Measurements from ENCODE around the gene HERPUD1. TPM values are rescaled to one million over a fixed set of nuclear protein-coding genes. Genes with fewer than 3 reads are reported as not detected.

The HERPUD1 gene
- total RNA-seq, 1 donor from 2014 or later, result 87.4 TPM

GRCh38 chr16:56910112-56910511, 21.8 kb upstream of the HERPUD1 start:
- no peak for DNase-seq (ENCODE audit: low spot score)
- intact Hi-C loops (cut with DNase I), result no loop called here

DNA sequence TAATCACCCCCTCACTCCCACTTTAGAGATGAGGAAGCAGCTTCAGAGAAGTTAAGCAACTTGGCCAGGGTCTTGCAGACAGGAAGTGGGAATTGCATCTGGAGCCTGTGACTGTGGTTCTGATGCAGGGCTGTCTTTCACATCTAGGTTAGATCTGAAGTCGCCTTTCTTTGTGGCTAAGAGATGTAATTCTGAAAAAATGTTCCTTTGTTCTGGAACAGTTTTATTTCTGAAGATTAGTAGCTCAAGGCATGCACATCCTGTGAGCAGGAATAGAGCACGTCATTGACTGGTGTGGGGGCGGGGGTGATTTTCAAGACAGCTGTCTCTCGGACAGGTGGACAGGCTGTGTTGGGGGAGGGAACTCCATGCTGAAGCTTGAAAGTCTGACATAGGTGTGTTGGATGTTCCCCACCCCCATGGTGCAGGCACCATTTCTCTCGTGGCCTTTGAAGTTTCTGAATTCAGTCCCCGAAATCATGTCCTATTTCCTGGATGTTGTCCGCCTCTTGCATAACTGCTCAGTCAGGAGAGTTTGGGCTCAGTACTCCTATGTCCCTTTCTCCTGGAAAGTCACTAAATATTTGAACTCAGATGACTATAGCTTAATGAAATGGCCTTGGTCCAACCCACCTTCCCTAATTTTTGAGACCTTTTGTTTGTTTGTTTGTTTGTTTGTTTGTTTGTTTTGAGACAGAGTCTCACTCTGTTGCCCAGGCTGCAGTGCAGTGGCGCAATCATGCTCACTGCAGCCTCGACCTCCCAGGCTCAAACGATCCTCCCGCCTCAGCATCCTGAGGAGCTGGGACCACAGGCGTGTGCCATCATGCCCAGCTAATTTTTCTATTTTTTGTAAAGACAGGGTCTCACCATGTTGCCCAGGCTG, 21.0 kb upstream of the HERPUD1 start:
- intact Hi-C loops (cut with DNase I), result no loop called here
- DNase-seq (ENCODE audit: low spot score), result no peak

DNA sequence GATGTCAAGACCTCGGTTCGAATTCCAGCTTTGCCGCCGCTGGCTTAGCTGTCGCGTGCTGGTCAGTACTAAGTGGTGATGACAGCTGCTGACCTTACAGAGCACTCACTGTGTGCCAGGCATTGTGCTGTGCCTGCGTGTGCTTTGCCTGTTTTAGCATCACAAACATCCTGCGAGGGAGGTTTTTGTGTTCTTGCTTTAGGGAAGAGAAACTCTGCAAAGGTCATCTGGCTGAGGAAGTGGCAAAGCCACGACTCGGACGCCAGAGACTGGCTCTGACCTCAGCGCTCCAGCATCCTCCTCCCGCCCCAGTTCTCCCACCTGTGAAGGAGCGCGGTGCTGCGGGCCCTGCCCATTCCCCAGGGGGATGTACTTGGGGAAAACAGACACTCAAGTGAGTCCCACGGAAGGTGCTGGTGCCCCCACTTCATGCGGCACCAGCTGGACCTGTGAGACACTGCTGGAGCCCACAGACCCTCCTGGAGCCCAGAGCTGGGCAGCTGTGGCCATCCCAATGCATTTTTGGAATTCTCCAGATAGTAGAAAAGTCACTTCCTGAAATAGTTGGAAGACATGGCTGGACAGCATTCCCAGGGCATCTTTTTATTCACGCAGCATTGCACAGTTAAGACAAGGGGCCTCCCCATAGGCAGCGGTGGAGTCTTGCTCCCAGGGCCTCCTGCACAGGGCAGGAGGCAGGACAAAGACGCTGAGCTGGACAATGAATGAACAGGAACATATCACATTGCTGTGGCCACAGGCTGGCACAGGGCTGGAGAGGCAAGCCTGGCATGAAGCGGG, 20.0 kb upstream of the HERPUD1 start:
- intact Hi-C loops (cut with DNase I), result no loop called here
- no peak for DNase-seq (ENCODE audit: low spot score)

DNA sequence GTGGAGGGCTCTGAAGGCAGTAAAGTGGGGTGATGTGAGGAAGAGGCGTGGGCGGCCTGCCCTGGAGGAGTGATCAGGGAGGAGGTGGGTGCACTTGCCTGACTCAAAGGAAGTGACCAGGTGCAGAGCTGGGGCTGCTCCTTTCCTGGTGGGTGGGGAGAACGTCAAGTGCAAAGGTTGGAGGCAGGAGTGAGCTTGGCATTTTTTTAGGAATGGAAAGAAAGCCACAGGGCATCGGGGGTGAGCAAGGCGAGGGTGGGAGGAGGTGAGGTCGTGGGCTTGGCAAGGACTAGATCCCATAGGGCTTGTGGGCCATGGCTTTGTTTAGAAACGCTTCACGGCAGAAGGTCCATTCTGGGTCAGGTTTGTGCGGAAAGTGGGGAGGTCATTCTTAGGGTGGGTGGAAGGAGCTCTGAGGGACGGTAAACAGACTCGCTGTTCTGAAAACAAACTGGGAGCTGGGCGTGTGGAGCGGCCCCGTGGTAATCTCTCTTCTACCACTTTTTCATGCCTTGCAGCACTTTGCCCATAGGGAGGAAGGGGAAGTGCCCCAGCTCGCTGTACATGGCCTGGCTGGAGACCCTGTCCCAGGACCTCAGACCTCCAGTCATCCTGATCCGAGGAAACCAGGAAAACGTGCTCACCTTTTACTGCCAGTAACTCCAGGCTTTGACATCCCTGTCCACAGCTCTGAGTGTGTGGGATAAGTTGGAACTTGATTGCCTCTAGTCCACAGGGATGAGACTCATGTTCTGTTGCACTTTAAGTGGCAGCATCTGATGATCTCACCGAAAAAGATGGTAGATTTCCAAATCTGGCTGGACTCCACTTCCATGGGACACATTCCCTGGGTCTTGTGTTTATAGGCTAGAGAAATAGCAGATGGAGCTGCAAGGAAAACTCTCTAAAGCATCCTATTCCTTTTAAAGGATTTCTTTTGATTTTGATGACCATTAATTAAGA, 18.9 kb upstream of the HERPUD1 start:
- DNase-seq (ENCODE audit: low spot score), result no peak
- intact Hi-C loops (cut with DNase I), result no loop called here

- DNase-seq (ENCODE audit: low spot score), result no peak
- intact Hi-C loops (cut with DNase I), result loop anchor here (5.0 kb wide), 1 partner anchor 48 kb away; the partner anchor contains the start of gene SLC12A3
Measured at GRCh38 chr16:56914896-56915295, 17.0 kb upstream of the HERPUD1 start.

DNA sequence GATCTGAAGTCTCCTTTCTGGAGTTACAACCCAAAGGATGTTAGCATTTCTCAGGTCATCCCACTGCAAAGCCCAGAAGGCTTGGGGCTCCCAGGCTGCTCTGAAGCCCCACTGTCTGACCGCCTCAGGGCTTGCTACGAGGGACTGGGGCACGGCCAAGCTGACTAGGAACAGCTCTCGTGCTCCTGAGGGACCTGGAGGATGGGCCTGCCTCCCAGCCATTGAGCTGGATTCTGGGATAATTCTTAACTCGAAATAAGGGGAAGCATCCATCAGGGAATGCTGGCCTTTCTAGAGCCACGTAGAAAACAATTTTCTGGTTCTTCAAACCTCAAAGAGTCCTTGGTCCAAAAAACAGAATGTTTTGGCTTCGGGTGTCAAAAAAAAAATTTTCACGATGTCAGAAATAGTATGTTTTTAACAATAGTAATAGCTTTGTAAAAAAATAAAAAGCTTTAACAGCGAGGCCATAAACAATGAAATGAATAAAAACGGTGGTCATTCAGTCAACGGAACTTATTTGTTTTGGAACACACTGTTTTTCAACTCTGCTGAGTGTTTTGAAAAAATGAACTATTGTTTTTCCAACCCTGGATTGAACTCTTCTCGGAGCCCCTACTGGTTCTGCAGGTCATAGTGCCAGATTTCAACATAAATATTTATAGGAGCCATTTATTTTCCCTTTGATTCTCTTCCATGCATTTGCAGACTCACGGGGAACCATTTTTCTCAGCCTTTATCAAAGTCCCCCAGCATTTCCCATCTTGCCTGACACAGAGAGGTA, 16.4 kb upstream of the HERPUD1 start:
- intact Hi-C loops (cut with DNase I), result loop anchor here (5.0 kb wide), 1 partner anchor 48 kb away; the partner anchor contains the start of gene SLC12A3
- DNase-seq (ENCODE audit: low spot score), result no peak

- no peak for DNase-seq (ENCODE audit: low spot score)
- intact Hi-C loops (cut with DNase I), result loop anchor here (5.0 kb wide), 1 partner anchor 49 kb away; the partner anchor contains the start of gene SLC12A3
Measured at GRCh38 chr16:56916571-56917403, 15.2 kb upstream of the HERPUD1 start.

GRCh38 chr16:56918467-56919012, 13.4 kb upstream of the HERPUD1 start:
- intact Hi-C loops (cut with DNase I), result loop anchor here (5.0 kb wide), 1 partner anchor 51 kb away; the partner anchor contains the start of gene SLC12A3
- no peak for DNase-seq (ENCODE audit: low spot score)

- intact Hi-C loops (cut with DNase I), result loop anchor here (5.0 kb wide), 1 partner anchor 52 kb away; the partner anchor contains the start of gene SLC12A3
- DNase-seq (ENCODE audit: low spot score), result no peak
Measured at GRCh38 chr16:56919099-56919800, 12.7 kb upstream of the HERPUD1 start.

DNA sequence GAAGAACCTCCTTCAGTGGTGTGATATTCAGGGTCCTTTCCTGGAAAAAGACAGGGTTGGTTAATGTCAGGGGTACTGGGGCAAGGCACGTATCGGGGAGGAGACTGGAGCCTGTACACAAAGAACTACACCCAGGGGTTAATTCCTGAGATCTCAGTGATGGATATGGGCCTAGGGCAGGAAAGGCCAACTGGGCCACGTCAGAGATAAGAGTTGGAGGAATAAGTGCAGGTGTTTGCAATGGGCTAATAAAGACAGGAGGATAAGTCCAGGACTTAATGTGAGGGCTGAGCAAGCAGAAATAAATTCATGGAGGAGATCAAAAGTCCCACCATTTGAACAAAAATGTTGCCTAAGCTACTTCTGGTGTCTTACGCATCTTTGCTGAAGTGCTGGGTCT, 10.4 kb upstream of the HERPUD1 start:
- DNase-seq (ENCODE audit: low spot score), result no peak
- intact Hi-C loops (cut with DNase I), result no loop called here

GRCh38 chr16:56923481-56924091, 8.4 kb upstream of the HERPUD1 start:
- DNase-seq (ENCODE audit: low spot score), result no peak
- intact Hi-C loops (cut with DNase I), result no loop called here

DNA sequence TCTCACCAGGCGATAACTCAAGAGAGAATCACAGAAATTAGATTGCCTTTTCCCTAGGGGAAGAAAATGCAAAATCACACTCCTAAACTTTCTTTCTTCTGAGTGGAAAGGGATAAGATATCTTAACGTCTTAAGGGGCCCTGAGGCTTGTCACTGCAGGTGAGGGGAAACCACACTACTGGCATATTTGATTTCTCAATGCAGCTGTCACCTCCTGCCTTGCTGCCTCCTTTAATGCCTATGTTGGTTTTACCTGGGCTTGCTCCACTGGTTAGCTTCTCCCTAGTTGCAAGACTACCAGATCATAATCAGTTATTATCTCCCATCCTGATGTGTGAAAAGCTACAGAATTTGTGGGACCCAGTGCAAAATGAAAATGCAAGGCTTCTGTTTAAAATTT, 4.5 kb upstream of the HERPUD1 start:
- DNase-seq (ENCODE audit: low spot score), result no peak
- intact Hi-C loops (cut with DNase I), result no loop called here

GRCh38 chr16:56929639-56930038, 2.3 kb upstream of the HERPUD1 start:
- intact Hi-C loops (cut with DNase I), result loop anchor here (5.0 kb wide), 1 partner anchor 58 kb away; the partner anchor contains the start of gene NLRC5
- no peak for DNase-seq (ENCODE audit: low spot score)

DNA sequence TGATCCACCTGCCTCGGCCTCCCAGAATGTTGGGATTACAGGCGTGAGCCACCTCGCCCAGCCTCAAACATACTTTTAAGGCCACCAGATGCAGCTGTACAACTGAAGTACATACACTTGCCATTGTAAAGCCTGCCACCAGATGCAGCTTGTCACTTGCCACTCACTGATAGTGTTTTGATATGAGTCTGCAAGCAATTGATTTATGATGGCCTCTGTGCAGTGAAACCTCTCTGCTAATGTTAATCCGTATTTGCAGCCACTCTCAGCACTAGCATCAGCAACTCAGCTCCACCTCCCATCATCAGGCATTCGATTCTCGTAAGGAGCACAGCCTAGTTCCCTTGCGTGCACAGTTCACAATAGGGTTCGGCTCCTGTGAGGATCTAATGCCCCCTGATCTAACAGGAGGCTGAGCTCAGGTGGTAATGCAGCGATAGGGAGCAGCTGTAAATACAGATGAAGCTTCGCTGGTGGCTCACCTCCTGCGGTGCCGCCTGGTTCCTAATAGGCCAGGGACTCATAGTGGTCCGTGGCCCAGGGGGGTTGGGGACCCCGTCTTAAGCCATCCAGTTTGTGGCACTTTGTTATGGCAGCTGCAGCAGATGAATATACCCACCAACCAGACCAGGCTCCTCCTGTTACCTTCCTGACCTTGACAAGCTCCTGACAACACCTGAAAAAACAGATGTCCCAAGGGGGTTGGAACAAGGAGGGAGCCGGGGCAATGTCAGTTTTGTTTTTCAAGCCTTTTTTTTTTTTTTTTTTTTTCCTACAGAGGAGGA, 1.3 kb upstream of the HERPUD1 start:
- no peak for DNase-seq (ENCODE audit: low spot score)
- intact Hi-C loops (cut with DNase I), result loop anchor here (5.0 kb wide), 1 partner anchor 57 kb away; the partner anchor contains the start of gene NLRC5

- peak; percentile 78 for DNase-seq (ENCODE audit: low spot score)
- intact Hi-C loops (cut with DNase I), result loop anchor here (5.0 kb wide), 1 partner anchor 56 kb away; the partner anchor contains the start of gene NLRC5
Measured at GRCh38 chr16:56931271-56931891, 561 bp upstream of the HERPUD1 start.

Measured in cardiac septum (tissue), 1 donor.